Endometrial microvascular endothelial cells (primary cell): ENCODE data around the gene DEPDC1B. TPM values are rescaled to one million over a fixed set of nuclear protein-coding genes. Genes with fewer than 3 reads are reported as not detected.
"Not testable (repeated sequence)": the region's sequence is repeated elsewhere in the genome, so short reads cannot be mapped to it uniquely, and the experiment has no call there.

Experiments used
- in situ Hi-C: cut with HindIII; loops from 2 replicates; pipeline ENCODE4 v1.10.0; 2017; ENCODE audit warnings: low sequenced_read_pairs, low pct_unique_long_range_greater_than_20kb; ENCODE audit errors: inconsistent ontology term
- total RNA-seq: library from RNA; depleted of rRNA; stranded (reverse); fragments of >200 nt; gene quantifications from one replicate; pipeline ENCODE4 v1.2.3, GENCODE V29; 2015; ENCODE audit errors: inconsistent ontology term

The DEPDC1B gene
- total RNA-seq, 1 donor from 2014 or later, result 20.0 TPM

GRCh38 chr5:60701321-60701968 lies 1.5 kb upstream of the DEPDC1B start:
- in situ Hi-C loops, result no loop called here

GRCh38 chr5:60700416-60700757 lies 421 bp upstream of the DEPDC1B start:
- in situ Hi-C loops, result no loop called here

DNA sequence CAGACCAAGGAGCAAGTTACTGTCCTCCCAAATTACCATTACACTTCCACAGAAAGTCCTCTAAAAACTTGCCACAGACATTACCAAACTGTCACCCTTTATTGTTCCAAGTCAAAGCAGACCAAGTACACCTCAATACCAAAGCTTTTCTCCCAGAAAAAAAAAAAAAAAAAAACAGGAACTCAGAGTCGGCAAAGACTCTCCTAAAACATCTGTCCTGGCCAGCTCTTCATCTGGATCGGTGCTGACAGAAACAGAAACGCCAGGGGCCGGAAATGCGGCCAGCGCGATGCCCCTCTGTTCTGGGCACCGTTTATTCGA lies 718 bp downstream of the DEPDC1B start:
- in situ Hi-C loops, result no loop called here

- in situ Hi-C loops, result no loop called here
Measured at GRCh38 chr5:60698336-60698735, 1.6 kb downstream of the DEPDC1B start.

DNA sequence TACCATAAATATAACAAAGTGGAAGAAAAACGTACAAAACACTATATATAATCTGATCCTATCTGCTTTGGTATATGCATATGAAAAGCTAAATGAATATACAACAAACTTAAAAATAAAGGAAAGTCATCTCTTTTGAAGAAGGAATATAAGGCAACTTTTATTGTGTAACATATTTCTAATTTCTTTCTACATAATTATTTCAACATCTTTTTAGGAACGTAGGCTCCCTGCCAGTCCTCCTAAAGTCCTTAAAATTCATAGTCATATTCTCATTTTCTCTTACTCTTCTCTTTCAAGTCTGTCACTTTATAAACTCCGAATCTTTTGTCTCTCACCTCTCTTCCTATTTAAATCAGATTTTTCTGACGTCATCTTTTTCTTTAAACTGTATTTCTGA lies 9.6 kb downstream of the DEPDC1B start:
- in situ Hi-C loops, result no loop called here

DNA sequence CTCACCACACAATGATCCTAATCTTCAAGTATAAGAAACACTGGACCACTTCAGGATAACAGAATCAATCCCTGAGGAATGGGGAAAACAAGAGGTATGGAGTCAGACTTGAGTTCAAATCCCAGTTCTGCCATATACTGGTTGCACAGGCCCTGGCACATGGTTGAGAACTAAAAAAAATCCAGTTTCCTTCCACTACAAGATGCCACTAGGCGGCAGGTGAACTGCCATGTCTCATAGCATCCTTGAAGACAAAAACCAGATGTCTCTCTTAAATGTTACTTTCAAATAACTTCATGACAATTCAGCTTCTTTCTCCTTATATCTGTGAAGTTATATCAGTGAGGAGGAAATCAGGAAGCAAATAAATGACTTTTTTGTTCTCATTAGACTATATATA lies 11.0 kb downstream of the DEPDC1B start:
- in situ Hi-C loops, result no loop called here

GRCh38 chr5:60687927-60688720 lies 11.8 kb downstream of the DEPDC1B start:
- in situ Hi-C loops, result no loop called here

- in situ Hi-C loops, result no loop called here
Measured at GRCh38 chr5:60686157-60686556, 13.8 kb downstream of the DEPDC1B start.

GRCh38 chr5:60685700-60686099 lies 14.3 kb downstream of the DEPDC1B start:
- in situ Hi-C loops, result no loop called here

GRCh38 chr5:60685028-60685427 lies 14.9 kb downstream of the DEPDC1B start:
- in situ Hi-C loops, result no loop called here

GRCh38 chr5:60682007-60682406 lies 18.0 kb downstream of the DEPDC1B start:
- in situ Hi-C loops, result not testable (repeated sequence)

GRCh38 chr5:60679816-60680215 lies 20.1 kb downstream of the DEPDC1B start:
- in situ Hi-C loops, result no loop called here

- in situ Hi-C loops, result no loop called here
Measured at GRCh38 chr5:60677850-60678664, 21.9 kb downstream of the DEPDC1B start.

DNA sequence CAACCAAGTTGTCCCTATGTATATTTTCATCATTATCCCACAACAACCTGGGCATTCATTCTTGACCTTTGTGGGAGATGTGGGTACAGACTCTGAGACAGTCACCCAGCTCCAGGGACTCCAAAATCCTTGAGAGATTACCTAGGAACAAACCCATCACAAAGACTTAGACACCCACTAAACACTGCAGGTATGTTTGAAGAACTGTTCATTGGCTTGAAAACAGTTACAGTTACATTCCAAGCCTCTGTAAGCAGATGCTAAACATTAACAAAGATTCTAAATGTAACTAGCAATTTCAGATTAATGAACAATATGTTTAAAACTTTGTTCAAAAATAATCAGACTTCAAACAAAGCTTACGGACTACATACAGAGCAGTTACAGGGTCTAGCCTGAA lies 24.7 kb downstream of the DEPDC1B start:
- in situ Hi-C loops, result no loop called here

DNA sequence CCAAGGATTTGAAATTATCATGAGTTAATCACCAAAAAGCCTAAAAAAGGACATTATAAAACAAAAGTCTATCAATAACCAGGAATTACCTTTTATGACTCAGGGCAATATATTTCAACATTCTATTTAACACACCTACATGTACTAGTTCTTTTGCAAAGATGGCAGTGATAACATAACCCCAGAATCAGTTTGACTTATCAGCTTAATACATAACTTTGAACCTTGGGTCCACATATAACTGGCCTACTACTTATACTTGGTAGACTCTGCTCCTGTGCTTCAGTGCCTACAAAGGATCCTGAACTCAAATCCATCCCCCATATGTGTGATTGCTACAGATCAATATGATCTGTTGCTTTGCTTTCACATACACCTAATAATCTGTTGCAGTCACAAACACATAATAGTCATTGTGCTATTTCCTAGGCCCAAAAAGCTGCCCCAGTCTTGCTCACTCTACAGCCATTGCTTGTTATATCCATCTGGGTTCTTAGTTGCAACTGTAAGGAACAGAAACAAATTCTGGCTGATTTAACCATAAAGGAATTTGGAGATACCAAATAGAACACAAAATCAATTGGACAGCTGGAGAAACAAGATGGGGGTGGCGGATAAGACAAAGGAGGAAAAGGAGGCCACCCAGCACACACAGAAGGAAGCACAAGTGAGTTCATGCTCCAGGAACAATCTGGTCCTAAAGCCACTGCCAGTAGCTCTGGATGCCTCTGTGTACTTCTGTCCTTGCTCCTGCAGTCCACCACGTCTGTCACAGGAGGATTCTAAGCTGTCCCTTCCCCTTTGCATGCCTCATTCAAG lies 25.5 kb downstream of the DEPDC1B start:
- in situ Hi-C loops, result no loop called here

- in situ Hi-C loops, result no loop called here
Measured at GRCh38 chr5:60673334-60673733, 26.6 kb downstream of the DEPDC1B start.

DNA sequence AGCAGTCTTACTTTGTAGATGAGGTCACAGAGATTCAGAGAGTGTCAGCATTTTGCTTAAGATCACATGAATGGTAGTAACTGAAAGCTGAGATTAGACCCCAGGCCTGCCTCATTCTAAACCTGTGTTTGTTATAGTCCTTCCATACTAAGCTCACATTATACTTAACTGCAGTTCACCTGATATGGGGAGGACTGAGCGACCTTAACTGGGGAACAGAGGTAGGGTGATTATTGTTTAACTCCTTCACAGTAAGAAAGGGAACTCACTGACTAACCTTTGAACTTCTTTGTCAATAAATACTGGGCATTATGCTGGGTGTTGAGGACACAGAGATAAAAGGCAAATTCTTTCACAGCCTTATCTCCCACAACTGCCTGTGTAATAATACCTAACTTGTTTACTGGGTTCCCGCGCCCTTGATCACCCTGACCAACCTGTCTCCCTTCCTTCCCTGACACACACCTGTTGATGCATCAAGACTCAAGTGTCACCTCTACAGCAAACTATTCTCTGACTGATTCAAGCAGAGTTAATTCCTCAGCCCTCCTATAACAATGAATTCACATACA lies 27.2 kb downstream of the DEPDC1B start:
- in situ Hi-C loops, result no loop called here

- in situ Hi-C loops, result no loop called here
Measured at GRCh38 chr5:60671899-60672692, 27.9 kb downstream of the DEPDC1B start.
